HG03103 (cell line): ENCODE data around the gene TEDC1.
"Not testable (repeated sequence)": the region's sequence is repeated elsewhere in the genome, so short reads cannot be mapped to it uniquely, and the experiment has no call there.

Source experiments
- ATAC-seq: cut with Tn5 transposase; IDR thresholded peaks from one replicate; pipeline ENCODE4 v1.9.1; 2021; ENCODE audit warnings: low read depth; ENCODE audit not compliant: unreplicated experiment

The TEDC1 gene

GRCh38 chr14:105534586-105534985 lies 43.5 kb downstream of the TEDC1 start:
- no peak for ATAC-seq

- ATAC-seq: no peak
Observed at GRCh38 chr14:105536051-105536450, 45.0 kb downstream of the TEDC1 start.

GRCh38 chr14:105536691-105537579 lies 45.9 kb downstream of the TEDC1 start:
- no peak for ATAC-seq

- ATAC-seq: no peak
Observed at GRCh38 chr14:105537580-105538474, 46.8 kb downstream of the TEDC1 start.

DNA sequence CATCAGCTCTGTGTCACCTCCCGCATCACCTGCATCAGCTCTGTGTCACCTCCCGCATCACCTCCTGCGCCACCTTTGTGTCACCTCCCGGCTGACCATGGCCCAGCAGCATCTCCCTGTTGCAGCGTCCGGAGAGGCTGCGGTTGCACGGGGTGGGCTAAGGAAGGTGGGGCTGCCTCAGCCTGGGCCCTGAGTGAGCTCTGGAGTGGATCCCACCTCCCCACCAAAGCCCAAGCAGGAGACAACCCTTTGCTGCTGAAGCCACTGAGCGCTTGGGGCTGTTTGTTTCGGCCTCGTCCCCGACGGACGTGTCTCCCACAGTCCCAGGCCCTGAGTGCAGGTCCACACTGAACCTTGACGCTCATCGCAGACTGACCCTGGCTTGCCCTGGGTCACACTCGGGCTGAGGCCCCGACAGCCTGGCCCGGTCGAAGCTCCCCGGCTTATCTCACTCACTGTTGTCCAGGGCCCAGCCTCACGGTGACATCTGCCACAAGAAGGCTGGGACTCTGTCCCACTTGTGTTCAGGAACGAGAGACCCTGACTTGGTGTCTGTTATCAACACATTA lies 47.5 kb downstream of the TEDC1 start:
- no peak for ATAC-seq

- no peak for ATAC-seq
Observed at GRCh38 chr14:105540811-105541210, 49.8 kb downstream of the TEDC1 start.

GRCh38 chr14:105541218-105541875 lies 50.3 kb downstream of the TEDC1 start:
- no peak for ATAC-seq

DNA sequence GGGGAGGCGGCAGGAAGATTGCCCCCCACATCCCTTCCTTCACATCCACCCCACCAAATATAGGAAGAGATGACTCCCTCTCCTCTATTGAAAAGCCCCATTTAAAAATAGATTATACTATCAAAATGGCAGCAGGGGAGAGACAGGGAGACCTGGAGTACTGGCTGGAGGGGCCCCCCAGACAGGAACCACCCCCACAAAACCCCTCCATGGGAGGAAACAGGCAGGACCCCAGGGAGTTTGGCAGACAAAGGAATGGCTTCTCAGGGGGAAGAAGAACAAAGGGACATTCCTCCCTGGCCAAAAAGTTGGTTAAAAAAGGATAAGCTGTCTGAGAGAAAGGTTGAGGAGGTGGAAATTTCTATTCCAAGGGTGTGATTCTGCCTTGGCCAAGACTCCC lies 54.6 kb downstream of the TEDC1 start:
- not testable (repeated sequence) for ATAC-seq

DNA sequence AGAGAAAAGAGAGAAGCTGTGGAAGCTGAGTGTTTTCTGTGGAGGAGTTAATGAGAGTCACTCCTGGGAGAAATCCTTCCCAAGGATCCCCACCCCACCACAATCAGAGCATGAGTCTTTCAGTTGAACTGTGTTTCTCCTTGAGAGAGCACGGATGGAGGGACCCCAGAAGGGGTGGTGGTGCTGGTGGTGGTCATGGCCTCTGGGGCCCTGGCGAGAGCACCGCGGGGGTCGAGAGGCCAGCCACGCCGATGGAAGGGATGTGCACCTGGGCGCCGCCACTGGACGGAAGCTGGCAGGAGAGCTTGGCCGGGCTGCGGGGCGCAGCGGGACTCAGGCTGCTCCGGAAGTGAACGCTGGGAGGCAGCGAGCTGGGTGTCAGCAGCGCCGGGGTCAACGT lies 55.4 kb downstream of the TEDC1 start:
- ATAC-seq: not testable (repeated sequence)

GRCh38 chr14:105547072-105547471 lies 56.0 kb downstream of the TEDC1 start:
- not testable (repeated sequence) for ATAC-seq

- ATAC-seq: no peak
Observed at GRCh38 chr14:105547741-105548169, 56.7 kb downstream of the TEDC1 start.
